CD4-positive, alpha-beta T cell treated with Interleukin-15 for 1 hour (primary cell): ENCODE measurements around the gene FUS.
"Not testable (repeated sequence)": the region's sequence is repeated elsewhere in the genome, so short reads cannot be mapped to it uniquely, and the experiment has no call there.

Source experiments
- DNase-seq: peaks from one replicate; pipeline ENCODE4 v3.0.0-alpha.2; 2020

FUS gene

DNA sequence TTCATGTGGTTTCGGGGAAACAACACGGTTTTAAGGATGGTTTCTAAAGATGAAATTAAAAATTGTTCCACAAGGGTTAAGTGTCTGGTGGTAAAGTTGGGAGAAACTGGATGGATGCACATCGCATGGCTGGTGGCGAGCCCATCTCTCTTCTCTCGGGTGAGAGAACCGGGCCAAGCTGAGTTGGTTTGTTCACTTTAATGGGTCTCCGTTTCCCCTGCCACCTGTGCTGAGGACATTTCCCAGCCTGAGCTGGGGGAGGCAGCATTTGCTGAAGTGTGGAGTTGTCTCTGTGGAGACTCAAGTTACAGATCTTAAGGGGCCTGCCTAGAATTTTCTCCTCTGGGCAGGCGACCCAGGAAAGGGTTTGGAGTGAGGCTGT lies 7.9 kb downstream of the FUS start:
- DNase-seq, result no peak

DNA sequence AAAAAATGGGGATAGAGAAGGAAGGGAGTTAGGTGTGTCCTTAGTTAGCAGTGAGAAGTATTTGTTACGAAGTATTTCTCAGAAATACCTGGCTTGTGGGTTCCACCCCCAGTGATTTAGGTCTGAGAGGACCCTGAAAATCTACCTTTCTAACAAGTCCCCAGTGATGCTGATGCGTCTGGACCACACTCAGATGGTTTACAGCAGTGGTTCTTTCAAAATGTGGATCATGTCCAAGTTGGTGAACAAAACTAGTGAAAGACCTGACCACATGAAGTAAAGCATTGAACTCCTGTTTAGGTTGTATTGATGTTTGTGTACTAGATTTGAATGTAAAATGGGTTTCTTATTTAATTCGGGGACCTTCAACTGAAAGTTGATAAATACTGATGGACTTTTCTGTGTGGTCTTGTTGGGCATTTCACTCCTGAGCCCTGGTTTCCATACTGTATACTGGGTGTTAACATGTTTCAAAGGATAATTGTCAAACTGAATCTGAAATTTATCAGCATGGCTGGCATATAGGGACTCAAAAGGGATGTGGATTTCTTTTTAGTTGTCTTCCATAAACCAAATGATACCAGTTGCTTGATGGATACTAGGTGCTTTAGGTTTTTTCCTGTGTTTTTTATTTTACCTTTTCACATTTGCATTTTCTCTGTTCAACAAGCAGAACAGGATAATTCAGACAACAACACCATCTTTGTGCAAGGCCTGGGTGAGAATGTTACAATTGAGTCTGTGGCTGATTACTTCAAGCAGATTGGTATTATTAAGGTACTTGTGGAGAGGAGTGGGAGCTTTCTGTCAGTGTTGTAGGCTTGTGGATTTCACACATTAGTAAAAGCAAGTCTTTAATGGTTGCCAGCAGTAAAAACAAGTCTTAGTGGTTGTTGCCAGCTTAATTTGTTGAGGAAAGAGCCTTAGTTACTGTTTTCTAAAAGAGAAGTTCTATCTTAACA lies 8.8 kb downstream of the FUS start:
- no peak for DNase-seq

DNA sequence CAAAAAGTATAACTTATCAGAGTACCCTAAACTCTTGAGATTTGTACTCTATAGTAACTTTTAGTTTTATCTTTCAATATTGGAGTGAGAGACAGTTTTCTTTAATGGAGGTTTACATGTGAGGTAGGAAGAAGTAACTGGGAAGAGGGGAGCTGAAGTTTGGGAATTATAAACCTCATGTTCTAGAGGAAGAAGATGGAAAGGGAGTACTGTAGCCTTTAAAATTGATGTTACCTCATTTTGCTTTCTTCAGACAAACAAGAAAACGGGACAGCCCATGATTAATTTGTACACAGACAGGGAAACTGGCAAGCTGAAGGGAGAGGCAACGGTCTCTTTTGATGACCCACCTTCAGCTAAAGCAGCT lies 9.5 kb downstream of the FUS start:
- no peak for DNase-seq

DNA sequence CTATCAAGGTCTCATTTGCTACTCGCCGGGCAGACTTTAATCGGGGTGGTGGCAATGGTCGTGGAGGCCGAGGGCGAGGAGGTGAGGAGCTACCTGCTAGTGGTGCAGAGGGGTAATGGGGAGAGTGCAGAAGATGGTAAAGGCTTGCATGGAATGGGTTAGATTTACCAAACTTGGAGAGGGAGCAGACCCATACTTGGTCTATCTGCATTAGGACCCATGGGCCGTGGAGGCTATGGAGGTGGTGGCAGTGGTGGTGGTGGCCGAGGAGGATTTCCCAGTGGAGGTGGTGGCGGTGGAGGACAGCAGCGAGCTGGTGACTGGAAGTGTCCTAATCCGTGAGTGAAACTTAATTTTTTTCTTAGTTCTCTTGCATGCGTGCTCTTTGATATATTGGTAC lies 10.1 kb downstream of the FUS start:
- DNase-seq, result no peak

DNA sequence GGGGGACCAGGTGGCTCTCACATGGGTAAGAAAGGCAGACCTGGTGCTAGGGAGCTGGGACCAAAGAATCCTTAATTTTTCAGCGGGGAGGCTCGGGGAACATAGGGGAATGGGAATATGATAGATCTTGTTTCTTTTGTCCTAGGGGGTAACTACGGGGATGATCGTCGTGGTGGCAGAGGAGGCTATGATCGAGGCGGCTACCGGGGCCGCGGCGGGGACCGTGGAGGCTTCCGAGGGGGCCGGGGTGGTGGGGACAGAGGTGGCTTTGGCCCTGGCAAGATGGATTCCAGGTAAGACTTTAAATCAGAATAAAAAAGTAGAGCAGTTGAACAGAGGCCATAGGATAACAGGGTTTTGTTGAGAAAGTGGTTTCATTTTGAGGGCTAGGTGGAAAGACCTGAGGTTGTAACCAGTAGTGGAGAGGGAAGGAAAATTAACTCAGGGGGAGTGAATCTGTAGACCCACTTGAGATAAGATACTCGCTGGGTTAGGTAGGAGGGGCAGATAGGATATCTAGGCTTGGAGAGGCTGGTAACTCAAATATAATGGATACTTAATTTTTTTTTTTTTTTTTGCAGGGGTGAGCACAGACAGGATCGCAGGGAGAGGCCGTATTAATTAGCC lies 11.0 kb downstream of the FUS start:
- DNase-seq, result no peak

DNA sequence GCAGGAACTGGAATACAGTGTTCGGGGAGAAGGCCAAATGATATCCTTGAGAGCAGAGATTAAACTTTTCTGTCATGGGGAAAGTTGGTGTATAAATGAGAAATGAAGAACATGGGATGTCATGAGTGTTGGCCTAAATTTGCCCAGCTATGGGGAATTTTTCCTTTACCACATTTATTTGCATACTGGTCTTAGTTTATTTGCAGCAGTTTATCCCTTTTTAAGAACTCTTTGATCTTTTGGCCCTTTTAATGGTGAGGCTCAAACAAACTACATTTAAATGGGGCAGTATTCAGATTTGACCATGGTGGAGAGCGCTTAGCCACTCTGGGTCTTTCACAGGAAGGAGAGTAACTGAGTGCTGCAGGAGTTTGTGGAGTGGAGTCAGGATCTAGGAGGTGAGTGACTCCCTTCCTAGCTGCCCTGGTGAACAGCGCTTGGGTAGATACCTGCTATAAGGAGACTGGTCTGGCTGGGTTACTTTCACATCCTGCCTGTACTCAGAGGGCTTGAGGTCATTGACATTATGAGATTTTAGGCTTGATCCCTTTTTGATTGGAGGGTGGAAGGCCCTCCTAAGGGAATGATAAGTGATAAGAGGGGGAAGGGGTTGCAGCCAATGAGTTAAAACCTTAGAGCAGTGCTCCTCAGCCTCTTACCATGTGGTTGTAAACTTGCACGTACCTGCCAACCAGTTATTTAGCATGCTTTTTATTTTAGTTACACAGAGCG lies 11.9 kb downstream of the FUS start:
- DNase-seq, result no peak

DNA sequence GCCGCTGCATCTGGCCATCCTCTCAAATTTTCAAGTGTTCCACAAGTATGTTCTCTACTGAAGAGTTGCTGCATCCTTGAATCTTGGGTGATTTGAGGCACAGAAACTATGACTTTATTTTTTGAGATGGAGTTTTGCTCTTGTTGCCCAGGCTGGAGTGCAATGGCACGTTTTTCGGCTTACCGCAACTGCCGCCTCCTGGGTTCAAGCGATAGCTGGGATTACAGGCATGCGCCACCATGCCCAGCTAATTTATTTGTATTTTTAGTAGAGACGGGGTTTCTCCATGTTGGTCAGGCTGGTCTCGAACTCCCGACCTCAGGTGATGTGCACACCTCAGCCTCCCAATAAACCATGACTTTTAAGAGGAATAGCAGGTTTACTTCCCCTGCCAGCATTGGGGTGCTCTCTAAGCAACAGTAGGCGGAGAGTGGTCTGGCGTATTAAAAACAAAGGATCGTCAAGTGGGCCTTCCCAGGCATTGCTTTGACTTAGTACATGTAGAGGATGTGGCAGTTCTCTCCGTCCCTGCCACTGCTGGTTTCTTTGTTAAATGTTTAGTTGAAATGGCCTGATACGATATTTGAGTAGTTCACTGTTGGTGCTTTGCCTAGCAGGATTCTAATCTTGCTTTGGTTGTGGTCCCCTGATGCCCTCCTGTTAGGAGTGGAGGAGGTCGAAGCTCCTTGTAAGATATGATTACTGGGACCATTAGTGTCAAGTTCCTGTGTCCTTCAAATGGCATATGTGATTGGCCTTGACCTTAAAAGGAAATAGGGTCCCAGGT lies 13.1 kb downstream of the FUS start:
- DNase-seq, result no peak

DNA sequence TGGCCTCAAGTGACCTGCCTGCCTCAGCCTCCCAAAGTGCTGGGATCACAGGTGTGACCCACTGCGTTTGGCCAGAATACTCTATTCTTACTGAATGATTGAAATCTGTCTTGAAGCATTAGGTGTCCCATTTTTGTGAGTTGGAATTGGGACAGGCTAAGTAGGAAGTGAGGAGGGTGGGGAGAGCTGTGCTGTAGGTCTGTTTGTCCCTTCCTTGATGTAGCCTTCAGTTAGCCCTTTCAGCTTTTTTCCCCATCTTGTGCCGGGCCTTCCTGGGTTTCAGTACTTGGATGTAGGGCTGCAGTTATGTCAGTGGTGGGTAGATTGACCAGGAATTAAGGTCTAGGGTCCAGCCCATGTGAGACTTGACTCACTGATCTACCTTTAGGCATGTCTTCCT lies 13.9 kb downstream of the FUS start:
- no peak for DNase-seq

DNA sequence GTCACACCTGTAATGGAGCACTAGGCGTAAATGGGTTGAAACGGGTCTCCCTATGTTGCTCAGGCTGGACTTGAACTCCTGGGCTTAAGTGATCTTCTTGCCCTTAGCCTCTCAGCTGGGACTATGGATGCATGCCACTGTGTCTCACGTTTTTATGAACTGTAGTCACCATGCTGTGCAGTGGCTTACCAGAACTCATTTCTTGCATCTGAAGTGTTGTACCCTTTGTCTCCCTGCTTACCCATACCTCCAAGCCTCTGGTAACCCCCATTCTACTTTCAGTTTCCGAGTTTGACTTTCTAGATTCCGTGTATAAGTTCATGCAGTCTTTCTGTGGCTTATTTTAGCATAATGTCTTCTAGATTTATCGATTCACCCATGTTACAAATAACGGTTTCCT lies 15.0 kb downstream of the FUS start:
- DNase-seq, result no peak

DNA sequence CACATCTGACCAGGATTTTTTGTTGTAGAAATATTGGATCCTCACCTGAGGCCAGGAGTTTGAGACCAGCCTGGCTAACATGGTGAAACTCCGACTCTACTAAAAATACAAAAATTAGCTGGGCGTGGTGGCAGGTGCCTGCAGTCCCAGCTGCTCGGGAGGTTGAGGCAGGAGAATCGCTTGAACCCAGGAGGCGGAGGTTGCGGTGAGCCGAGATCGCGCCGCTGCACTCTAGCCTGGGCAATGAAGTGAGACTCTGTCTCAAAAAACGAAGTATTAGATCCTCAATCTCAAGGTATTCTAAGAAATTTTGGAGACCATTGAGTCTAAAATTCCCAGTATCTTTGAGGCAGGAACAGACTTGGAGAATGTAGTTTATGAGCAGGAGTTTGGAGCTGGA lies 15.9 kb downstream of the FUS start:
- DNase-seq, result not testable (repeated sequence)

DNA sequence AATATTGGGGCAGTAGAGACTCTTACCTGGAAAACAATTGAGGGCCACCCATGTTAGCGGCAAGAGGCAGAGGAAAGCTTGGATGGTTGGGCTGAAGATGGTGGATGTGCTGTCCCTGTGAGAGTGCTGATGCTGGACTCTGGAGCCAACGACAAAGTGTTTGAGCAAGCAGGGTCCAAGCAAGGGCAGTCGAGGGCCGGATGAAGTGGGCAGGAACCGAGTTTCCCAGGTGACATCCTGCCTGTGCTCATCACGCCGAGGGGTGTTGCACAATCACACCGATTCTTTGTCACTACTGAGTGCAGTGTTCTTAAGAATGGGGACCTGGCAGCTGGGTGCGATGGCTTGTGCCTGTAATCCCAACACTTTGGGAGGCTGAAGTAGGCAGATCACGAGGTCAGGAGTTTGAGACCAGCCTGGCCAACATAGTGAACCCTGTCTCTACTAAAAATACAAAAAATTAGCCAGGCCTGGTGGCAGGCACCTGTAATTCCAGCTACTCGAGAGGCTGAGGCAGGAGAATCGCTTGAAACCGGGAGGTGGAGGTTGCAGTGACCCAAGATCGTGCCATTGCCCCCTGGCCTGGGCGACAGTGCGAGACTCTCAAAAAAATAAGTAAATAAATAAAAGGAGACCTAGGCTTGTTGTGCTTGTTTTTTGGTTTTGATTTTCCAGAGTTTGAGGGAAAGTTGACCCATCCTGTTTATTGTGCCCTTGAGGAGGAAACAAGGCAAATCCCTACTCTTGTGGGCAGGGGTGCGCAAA lies 16.6 kb downstream of the FUS start:
- DNase-seq, result no peak

DNA sequence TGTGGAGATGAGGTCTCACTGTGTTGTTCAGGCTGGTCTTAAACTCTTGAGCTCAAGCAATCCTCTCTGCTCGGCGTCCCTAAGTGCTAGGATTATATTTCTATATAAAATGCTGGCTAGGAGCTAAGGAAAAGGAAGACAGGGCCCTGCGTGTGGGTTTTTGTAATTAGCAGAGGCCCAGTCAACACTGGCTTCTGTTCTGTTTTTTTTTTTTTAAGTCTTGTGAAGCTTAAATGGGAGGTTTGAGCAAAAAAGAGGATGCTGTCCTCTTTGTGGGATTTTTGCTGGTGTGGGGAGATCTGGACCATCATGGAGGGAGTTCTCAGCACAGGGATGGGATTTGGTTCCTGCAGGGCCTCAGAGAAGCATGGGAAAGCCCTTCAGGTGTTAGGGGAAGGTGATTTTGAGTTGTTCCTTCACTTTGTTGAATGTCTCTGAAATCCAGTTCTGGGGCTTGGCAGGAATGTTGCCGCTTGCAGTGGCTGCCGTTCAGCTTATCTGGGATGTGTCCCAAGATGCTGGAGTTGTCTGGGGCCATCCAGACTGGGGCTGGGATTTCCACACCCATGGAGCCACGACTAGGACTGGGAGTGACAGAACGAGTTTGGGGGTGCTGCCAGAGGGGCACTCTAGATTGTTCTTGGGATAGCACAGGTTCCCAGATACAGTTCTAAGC lies 18.4 kb downstream of the FUS start:
- DNase-seq, result no peak

DNA sequence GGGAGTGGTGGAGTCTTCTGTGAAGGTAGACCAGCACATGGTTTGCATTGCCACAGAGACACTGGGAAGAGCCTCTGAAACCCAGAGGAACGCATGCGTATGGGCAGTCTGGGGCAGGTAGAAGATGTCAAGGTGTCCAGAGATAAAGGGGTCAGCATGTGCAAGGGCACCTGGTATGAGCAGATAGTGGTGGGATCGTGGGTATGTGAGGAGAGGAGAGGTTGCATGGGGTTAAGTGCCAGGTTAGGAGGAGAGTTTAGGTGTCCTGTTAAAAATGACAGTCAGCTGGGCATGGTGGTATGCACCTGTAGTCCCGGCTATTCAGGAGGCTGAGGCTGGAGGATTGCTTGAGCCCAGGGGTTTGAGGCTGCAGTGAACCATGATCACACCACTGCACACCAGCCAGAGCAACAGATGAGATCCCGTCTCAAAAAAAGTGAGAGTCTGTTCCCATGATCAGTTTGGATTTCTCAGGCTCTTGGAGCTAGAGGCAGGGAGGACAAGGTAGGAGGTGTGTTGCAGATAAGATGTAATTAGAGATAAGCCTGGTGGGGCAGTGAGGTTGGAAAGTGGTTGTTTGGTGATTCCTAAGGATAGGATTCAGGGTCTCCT lies 19.6 kb downstream of the FUS start:
- DNase-seq, result no peak

DNA sequence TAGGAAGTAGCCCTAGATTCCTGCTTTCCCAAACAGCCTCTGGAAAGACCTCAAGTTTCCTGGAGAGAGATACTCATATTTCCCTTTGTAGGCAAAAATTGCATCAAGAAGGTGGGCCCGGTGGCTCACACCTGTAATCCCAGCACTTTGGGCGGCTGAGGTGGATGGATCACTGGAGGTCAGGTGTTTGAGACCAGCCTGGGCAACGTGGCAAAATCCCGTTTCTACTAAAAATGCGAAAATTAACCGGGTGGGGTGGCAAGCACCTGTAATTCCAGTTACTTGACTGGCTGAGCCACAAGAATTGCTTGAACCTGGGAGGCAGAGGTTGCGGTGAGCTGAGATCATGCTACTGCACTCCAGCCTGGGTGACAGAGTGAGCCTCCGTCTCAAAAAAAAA lies 20.2 kb downstream of the FUS start:
- not testable (repeated sequence) for DNase-seq

DNA sequence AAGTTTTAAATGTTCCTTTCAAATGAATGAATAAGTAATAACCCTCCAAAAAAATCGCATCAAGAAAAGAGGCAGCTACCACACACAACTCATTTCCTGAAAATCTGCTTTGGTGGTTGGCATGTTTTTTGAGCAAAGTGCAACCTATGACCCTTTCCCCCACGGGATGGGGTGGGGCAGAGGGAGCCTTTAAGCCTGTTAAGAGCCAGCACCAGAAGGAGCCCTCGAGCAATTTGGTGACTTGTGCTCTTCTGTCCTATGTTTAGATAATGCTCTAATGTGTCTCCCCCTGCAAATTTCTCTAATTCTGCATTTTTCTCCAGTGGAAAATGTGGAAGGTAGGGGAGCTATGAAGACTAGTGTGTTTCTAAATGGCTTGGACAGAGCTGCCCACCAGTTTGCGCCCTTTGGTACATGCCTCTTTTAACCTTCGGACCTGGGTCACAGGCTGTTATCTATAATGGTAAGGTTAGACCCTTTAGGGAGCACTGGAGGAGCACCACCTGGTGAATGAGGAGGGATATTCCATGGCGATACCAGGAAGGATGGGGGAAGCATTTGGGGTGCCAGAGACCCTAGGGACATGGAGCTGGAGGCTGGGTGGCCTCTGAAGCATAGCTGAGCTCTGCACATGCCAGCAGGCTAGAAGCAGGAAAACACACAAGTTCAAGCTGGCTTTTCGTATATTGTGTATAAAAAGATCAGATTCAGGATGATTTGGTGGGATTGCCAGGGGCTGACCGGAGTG lies 21.1 kb downstream of the FUS start:
- no peak for DNase-seq

DNA sequence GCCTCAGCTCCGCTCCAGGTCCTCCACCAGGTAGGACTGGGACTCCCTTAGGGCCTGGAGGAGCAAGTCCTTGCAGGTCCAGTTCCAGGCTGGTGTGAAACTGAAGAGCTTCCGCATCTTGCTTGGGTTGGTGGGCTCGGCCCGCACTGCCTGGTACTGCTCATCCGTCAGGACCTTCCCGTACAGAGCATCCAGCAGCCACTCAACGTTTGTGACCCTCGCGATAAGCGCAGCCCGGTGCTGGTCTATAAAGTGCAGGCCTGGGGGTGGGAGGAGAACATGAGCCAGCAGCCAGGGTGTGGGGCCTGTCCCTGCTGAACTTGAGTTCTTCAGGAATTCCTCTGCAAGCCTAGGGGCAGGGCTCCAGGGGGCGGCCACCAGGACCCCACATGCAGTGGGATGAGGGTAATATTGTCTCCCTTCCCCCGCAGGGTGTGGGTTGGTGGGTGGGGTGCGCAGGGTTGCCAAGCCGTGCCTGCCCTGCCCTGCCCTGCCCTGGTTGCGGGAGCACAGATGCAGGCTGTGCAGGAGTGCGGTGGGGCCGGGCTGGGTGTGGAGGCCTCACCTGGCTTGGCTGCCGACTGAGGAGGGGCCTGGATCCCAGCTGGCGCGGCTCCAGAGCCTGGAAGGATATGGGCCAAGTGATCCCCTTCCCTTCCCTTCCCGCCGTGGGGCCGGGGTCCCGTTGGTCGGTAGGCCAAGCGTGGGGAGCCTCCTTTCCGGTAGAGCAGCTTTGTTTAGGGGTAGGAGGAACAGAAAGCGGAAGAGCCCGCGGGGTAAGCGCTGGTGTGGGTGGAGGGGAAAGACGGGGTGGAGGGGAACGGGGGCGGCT lies 21.9 kb downstream of the FUS start:
- peak; percentile 54 for DNase-seq

DNA sequence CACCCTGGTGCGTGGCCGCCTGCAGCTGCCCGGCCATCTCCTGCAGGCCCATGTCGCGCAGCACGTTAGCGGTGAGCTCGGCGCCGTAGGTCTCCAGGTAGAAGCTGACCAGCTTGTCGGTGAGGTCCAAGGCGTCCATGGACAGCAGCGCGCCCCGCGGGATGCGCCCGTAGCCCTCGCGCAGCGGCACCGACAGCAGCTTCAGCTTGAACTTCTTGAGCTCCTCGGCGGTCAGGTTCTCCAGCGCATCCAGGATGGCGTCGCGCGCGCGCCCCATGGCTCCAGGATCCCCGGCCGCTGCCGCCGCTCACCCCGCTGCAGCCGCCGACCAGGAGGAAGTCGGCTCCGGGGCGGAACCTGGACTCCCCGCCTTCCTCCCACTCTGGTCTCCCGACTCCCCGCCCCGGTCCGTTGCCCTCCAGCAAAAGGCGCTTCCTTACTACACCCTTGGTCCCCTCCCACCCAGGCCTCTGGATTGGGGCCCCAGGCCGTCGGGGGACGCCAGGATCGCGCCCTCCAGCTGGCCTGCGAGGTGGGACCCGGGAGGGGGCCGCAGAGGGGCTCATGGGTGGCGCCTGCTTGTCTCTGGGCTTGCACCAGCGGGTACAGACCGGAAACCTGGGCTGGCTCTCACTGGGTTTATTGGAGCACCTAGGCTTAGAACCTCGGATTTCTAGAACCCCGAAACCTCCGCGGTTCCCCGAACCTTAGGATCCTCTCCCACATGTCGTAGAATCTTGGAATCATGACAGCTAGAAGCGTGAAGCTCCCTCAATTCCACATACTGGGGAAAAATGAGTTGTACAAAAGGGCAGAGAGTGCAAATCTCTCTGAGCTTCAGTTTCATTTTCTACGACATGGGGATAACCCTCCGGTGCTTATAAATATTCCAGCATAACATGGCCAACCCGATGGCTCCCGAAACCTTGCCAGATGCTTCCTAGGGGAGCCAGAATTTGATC lies 22.8 kb downstream of the FUS start, which contains the start of gene PYCARD:
TSS of gene PYCARD (minus strand) at position 347 of the 962 bp plus-strand sequence. CDS start at position 277, 70 bp downstream.
- DNase-seq, result no peak
